ENCODE measurements around the gene PRR5. TPM values are rescaled to one million over a fixed set of nuclear protein-coding genes. Genes with fewer than 3 reads are reported as not detected.
"Not testable (repeated sequence)": the region's sequence is repeated elsewhere in the genome, so short reads cannot be mapped to it uniquely, and the experiment has no call there.

PRR5 gene
- total RNA-seq, 1 donor from 2014 or later = 8.5 TPM

GRCh38 chr22:44673406-44673805 lies 28.6 kb upstream of the PRR5 start:
- no peak for DNase-seq (ENCODE audit: low read depth in 2 of 2)

GRCh38 chr22:44676066-44676440 lies 26.0 kb upstream of the PRR5 start:
- DNase-seq (ENCODE audit: low read depth in 2 of 2) = not testable (repeated sequence)

GRCh38 chr22:44676441-44677352 lies 25.3 kb upstream of the PRR5 start:
- DNase-seq (ENCODE audit: low read depth in 2 of 2) = no peak

- DNase-seq (ENCODE audit: low read depth in 2 of 2) = no peak
These were observed 24.6 kb upstream of the PRR5 start for GRCh38 chr22:44677353-44677840.

- no peak for DNase-seq (ENCODE audit: low read depth in 2 of 2)
These were observed 24.0 kb upstream of the PRR5 start for GRCh38 chr22:44677871-44678555.

- no peak for DNase-seq (ENCODE audit: low read depth in 2 of 2)
These were observed 23.3 kb upstream of the PRR5 start for GRCh38 chr22:44678556-44679305.

GRCh38 chr22:44679306-44679647 lies 22.7 kb upstream of the PRR5 start:
- DNase-seq (ENCODE audit: low read depth in 2 of 2) = not testable (repeated sequence)

- DNase-seq (ENCODE audit: low read depth in 2 of 2) = no peak
These were observed 21.9 kb upstream of the PRR5 start for GRCh38 chr22:44680058-44680457.

GRCh38 chr22:44680481-44680894 lies 21.5 kb upstream of the PRR5 start:
- no peak for DNase-seq (ENCODE audit: low read depth in 2 of 2)

- DNase-seq (ENCODE audit: low read depth in 2 of 2) = no peak
These were observed 19.3 kb upstream of the PRR5 start for GRCh38 chr22:44682556-44683168.

- no peak for DNase-seq (ENCODE audit: low read depth in 2 of 2)
These were observed 18.8 kb upstream of the PRR5 start for GRCh38 chr22:44683237-44683636.

- DNase-seq (ENCODE audit: low read depth in 2 of 2) = no peak
These were observed 18.1 kb upstream of the PRR5 start for GRCh38 chr22:44683881-44684280.

GRCh38 chr22:44684506-44685383 lies 17.3 kb upstream of the PRR5 start:
- DNase-seq (ENCODE audit: low read depth in 2 of 2) = peak; percentile 89 to 91

GRCh38 chr22:44685384-44686056 lies 16.5 kb upstream of the PRR5 start:
- peak; percentile 39 to 44 for DNase-seq (ENCODE audit: low read depth in 2 of 2)

- no peak for DNase-seq (ENCODE audit: low read depth in 2 of 2)
These were observed 15.0 kb upstream of the PRR5 start for GRCh38 chr22:44686873-44687600.

GRCh38 chr22:44689173-44689572 lies 12.8 kb upstream of the PRR5 start:
- DNase-seq (ENCODE audit: low read depth in 2 of 2) = no peak

- DNase-seq (ENCODE audit: low read depth in 2 of 2) = no peak
These were observed 12.0 kb upstream of the PRR5 start for GRCh38 chr22:44689915-44690524.

GRCh38 chr22:44691796-44692661 lies 10.0 kb upstream of the PRR5 start:
- no peak for DNase-seq (ENCODE audit: low read depth in 2 of 2)

Measured in lung microvascular endothelial cell (primary cell).